NCI-H524 (cell line): ENCODE measurements around the gene MND1.

Source experiments
- DNase-seq, 2 experiments: peaks; one replicate each; lab custom pipeline; 2025; lab: John Stamatoyannopoulos, UW

MND1 gene

GRCh38 chr4:153344131-153345011 is at the start of gene MND1:
MND1 (plus strand) TSS chr4:153344688; CDS start chr4:153344738, 50 bp downstream.
- DNase-seq: peak; percentile 37 to 71

GRCh38 chr4:153295131-153295755 is 49.2 kb upstream of the MND1 start:
- DNase-seq: no peak

GRCh38 chr4:153296040-153296823 is 48.3 kb upstream of the MND1 start:
- no peak for DNase-seq

- no peak for DNase-seq
These were observed 47.4 kb upstream of the MND1 start for GRCh38 chr4:153297116-153297515.

GRCh38 chr4:153310793-153311192 is 33.7 kb upstream of the MND1 start:
- no peak for DNase-seq

- DNase-seq: no peak
These were observed 29.6 kb upstream of the MND1 start for GRCh38 chr4:153314915-153315314.

- DNase-seq: peak in 1 of 2 experiments; percentile 47
These were observed 25.7 kb upstream of the MND1 start for GRCh38 chr4:153318696-153319320.

- no peak for DNase-seq
These were observed 21.7 kb upstream of the MND1 start for GRCh38 chr4:153322791-153323190.

GRCh38 chr4:153324046-153324445 is 20.4 kb upstream of the MND1 start:
- DNase-seq: no peak

GRCh38 chr4:153325558-153325957 is 18.9 kb upstream of the MND1 start:
- DNase-seq: no peak

GRCh38 chr4:153326513-153326912 is 18.0 kb upstream of the MND1 start:
- no peak for DNase-seq

- no peak for DNase-seq
These were observed 17.2 kb upstream of the MND1 start for GRCh38 chr4:153327247-153327646.

- no peak for DNase-seq
These were observed 11.6 kb upstream of the MND1 start for GRCh38 chr4:153332936-153333335.

GRCh38 chr4:153333874-153334273 is 10.6 kb upstream of the MND1 start:
- no peak for DNase-seq

- DNase-seq: no peak
These were observed 8.8 kb upstream of the MND1 start for GRCh38 chr4:153335665-153336064.

GRCh38 chr4:153337686-153338085 is 6.8 kb upstream of the MND1 start:
- no peak for DNase-seq

- DNase-seq: no peak
These were observed 2.9 kb upstream of the MND1 start for GRCh38 chr4:153341575-153342090.

- DNase-seq: no peak
These were observed 1.5 kb upstream of the MND1 start for GRCh38 chr4:153342751-153343552.

GRCh38 chr4:153345012-153345981 is 809 bp downstream of the MND1 start:
- peak; percentile 40 to 54 for DNase-seq

- no peak for DNase-seq
These were observed 1.5 kb downstream of the MND1 start for GRCh38 chr4:153346031-153346430.
